ENCODE measurements around the gene ARFIP2.

GRCh38 chr11:6438979-6439571 is 42.1 kb downstream of the ARFIP2 start:
- TF ChIP-seq POLR2AphosphoS5 (IDR thresholded peaks at IDR 0.05; ENCODE audit: low read length), result no peak
- TF ChIP-seq CTCF (IDR thresholded peaks at IDR 0.05 in 2 of 3, conservative IDR thresholded peaks at IDR 0.05 in 1 of 3; ENCODE audit: control insufficient read depth in 2 of 3, extremely low read depth in 1 of 3, insufficient read depth in 1 of 3, low read depth in 3 of 3, low read length in 3 of 3), result peak; percentile 56 to 66 (median 64); a peak in 5 of 6 replicates
- TF ChIP-seq IKZF2 (IDR thresholded peaks at IDR 0.05), result no peak; a peak in 1 of 4 replicates
- no peak for TF ChIP-seq EZH2 (IDR thresholded peaks at IDR 0.05; ENCODE audit: borderline replicate concordance, control insufficient read depth, low read depth, low read length)
- no peak for TF ChIP-seq ATF2 (IDR thresholded peaks at IDR 0.05; ENCODE audit: low read length)
- no peak for TF ChIP-seq EP300 (IDR thresholded peaks at IDR 0.05; ENCODE audit: borderline replicate concordance in 1 of 2, control insufficient read depth in 1 of 2, low read depth in 2 of 2, low read length in 2 of 2)
- no peak for TF ChIP-seq POLR2A (IDR thresholded peaks at IDR 0.05; ENCODE audit: low read depth, low read length)

All from GM12878 (cell line).